PC-3 (cell line): ENCODE data around the gene CHST11. TPM values are rescaled to one million over a fixed set of nuclear protein-coding genes. Genes with fewer than 3 reads are reported as not detected.

Source experiments
- ATAC-seq: fragments of 200-7000 bp; cut with Tn5 transposase; 2 replicates; pipeline ENCODE4 v1.9.1; 2020; ENCODE audit warnings: mild to moderate bottlenecking, moderate library complexity
- BruUV-seq: library from RNA; stranded (reverse); fragments of 400-500 nt; replicated peaks from 2 replicates; lab custom pipeline; 2021; lab: Mats Ljungman, UMichigan
- CTCF ChIA-PET: fragments of 300-600 bp; sonication (Branson Sonifier 250); formaldehyde crosslinking; loops from one replicate; lab custom pipeline; 2022; ENCODE audit warnings: antibody characterized with exemption; lab: Charles Lee
- POLR2A ChIA-PET: fragments of 300-600 bp; sonication (Branson Sonifier 250); formaldehyde crosslinking; loops from one replicate; lab custom pipeline; 2022; ENCODE audit warnings: antibody characterized with exemption; ENCODE audit not compliant: unreplicated experiment; lab: Charles Lee
- DNase-seq: peaks from one replicate; pipeline ENCODE4 v3.0.0-alpha.2; 2015
- H2AFZ ChIP-seq: fragments of 300-600 bp; sonication (generic); 2 replicates; pipeline ENCODE4 v1.6.0; 2016; ENCODE audit warnings: antibody characterized with exemption, low read length
- H3F3A ChIP-seq: fragments of 300-600 bp; sonication (generic); one replicate; pipeline ENCODE4 v1.6.0; 2017; ENCODE audit warnings: antibody characterized with exemption, low read length, control low read depth, mild to moderate bottlenecking; ENCODE audit not compliant: unreplicated experiment
- H3K27ac ChIP-seq: fragments of 300-600 bp; sonication (generic); 2 replicates; pipeline ENCODE4 v1.5.1; 2016; ENCODE audit warnings: mild to moderate bottlenecking, low read length
- H3K27me3 ChIP-seq: fragments of 300-600 bp; sonication (generic); 2 replicates; pipeline ENCODE4 v1.6.1; 2016; ENCODE audit warnings: low read length, mixed read lengths
- H3K36me3 ChIP-seq: fragments of 300-600 bp; sonication (generic); 2 replicates; pipeline ENCODE4 v1.6.1; 2016; ENCODE audit warnings: low read depth, mixed run types, low read length, mixed read lengths
- H3K4me1 ChIP-seq: fragments of 300-600 bp; sonication (generic); 2 replicates; pipeline ENCODE4 v1.5.1; 2016; ENCODE audit warnings: low read length; ENCODE audit not compliant: insufficient read depth
- H3K4me2 ChIP-seq: fragments of 300-600 bp; sonication (generic); 2 replicates; pipeline ENCODE4 v1.6.0; 2016; ENCODE audit warnings: low read length
- H3K4me3 ChIP-seq: fragments of 300-600 bp; sonication (generic); 2 replicates; pipeline ENCODE4 v1.5.1; 2016; ENCODE audit warnings: mild to moderate bottlenecking, low read length, mixed read lengths
- H3K79me2 ChIP-seq: fragments of 300-600 bp; sonication (generic); 2 replicates; pipeline ENCODE4 v1.6.1; 2017; ENCODE audit warnings: low read length, mixed read lengths
- H3K9ac ChIP-seq: fragments of 300-600 bp; sonication (generic); 2 replicates; pipeline ENCODE4 v1.6.0; 2016; ENCODE audit warnings: mild to moderate bottlenecking, low read length
- H3K9me2 ChIP-seq: fragments of 300-600 bp; sonication (generic); replicated peaks from 2 replicates; pipeline ENCODE4 v1.6.1; 2016; ENCODE audit warnings: mixed run types, low read length, mixed read lengths
- H3K9me3 ChIP-seq: fragments of 300-600 bp; sonication (generic); 2 replicates; pipeline ENCODE4 v1.6.1; 2016; ENCODE audit warnings: low read length, mixed read lengths
- H4K20me1 ChIP-seq: fragments of 300-600 bp; sonication (generic); 2 replicates; pipeline ENCODE4 v1.6.1; 2016; ENCODE audit warnings: low read length, mixed read lengths
- EZH2 ChIP-seq: fragments of 300-600 bp; sonication (generic); IDR thresholded peaks from one replicate; pipeline ENCODE4 v1.6.1; 2017; ENCODE audit warnings: antibody characterized with exemption, mild to moderate bottlenecking, low read length; ENCODE audit not compliant: unreplicated experiment
- EZH2phosphoT487 ChIP-seq: fragments of 300-600 bp; sonication (generic); IDR thresholded peaks from 2 replicates; pipeline ENCODE4 v1.6.1; 2018; ENCODE audit warnings: mild to moderate bottlenecking, antibody characterized with exemption, low read length, borderline replicate concordance
- intact Hi-C: fragments of 100-400 bp; cut with micrococcal nuclease; formaldehyde crosslinking; loops from 2 replicates; pipeline ENCODE4 v1.9.0; 2023
- total RNA-seq: library from RNA; depleted of rRNA; stranded (reverse); fragments of >200 nt; gene quantifications from 2 replicates; pipeline ENCODE4 v1.2.3, GENCODE V29; 2014
- TF ChIP-seq, protein P1 (sequence below): fragments of 300-600 bp; sonication (generic); conservative IDR thresholded peaks from 2 replicates; pipeline ENCODE4 v1.5.1; 2017; ENCODE audit warnings: antibody characterized with exemption, low read depth, mild to moderate bottlenecking, low read length

Gene CHST11
- total RNA-seq, 1 experiment from 2014 or later, result 53.5 TPM

GRCh38 chr12:104448451-104448850, 8.3 kb upstream of the CHST11 start:
- H4K20me1 ChIP-seq, result no peaks in the 10 kb centered on the region
- POLR2A ChIA-PET, result interaction anchor here (0.7 kb wide), 1 partner anchor 23 kb away, joined by 18 read pairs; no protein-coding TSS in a partner anchor
- no peak overlapping the region for H3K4me2 ChIP-seq
- no peak overlapping the region for H3K27ac ChIP-seq
- no peak overlapping the region for H3K4me3 ChIP-seq
- no peak overlapping the region for H2AFZ ChIP-seq
- intact Hi-C loops, result no loop called here
- H3K36me3 ChIP-seq, result no peaks in the 10 kb centered on the region
- CTCF ChIA-PET, result no interaction called here
- no peak overlapping the region for H3K9ac ChIP-seq
- H3K9me2 ChIP-seq, result no peaks in the 10 kb centered on the region
- no peak for TF ChIP-seq EZH2
- TF ChIP-seq EZH2phosphoT487, result no peak
- TF ChIP-seq, protein P1, sequence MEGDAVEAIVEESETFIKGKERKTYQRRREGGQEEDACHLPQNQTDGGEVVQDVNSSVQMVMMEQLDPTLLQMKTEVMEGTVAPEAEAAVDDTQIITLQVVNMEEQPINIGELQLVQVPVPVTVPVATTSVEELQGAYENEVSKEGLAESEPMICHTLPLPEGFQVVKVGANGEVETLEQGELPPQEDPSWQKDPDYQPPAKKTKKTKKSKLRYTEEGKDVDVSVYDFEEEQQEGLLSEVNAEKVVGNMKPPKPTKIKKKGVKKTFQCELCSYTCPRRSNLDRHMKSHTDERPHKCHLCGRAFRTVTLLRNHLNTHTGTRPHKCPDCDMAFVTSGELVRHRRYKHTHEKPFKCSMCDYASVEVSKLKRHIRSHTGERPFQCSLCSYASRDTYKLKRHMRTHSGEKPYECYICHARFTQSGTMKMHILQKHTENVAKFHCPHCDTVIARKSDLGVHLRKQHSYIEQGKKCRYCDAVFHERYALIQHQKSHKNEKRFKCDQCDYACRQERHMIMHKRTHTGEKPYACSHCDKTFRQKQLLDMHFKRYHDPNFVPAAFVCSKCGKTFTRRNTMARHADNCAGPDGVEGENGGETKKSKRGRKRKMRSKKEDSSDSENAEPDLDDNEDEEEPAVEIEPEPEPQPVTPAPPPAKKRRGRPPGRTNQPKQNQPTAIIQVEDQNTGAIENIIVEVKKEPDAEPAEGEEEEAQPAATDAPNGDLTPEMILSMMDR, result no peak
- DNase-seq (no peak), ATAC-seq (no peak)
- H3K4me1 ChIP-seq, result no peaks in the 10 kb centered on the region
- no peaks in the 10 kb centered on the region for H3F3A ChIP-seq
- no peaks in the 10 kb centered on the region for H3K27me3 ChIP-seq
- H3K79me2 ChIP-seq, result no peaks in the 10 kb centered on the region
- BruUV-seq, result no TSS peak
- no peaks in the 10 kb centered on the region for H3K9me3 ChIP-seq

- no peak for TF ChIP-seq EZH2
- TF ChIP-seq, protein P1, result no peak
- TF ChIP-seq EZH2phosphoT487, result no peak
- DNase-seq, result no peak
- ChIA-PET POLR2A (no interaction called here), CTCF (no interaction called here)
- Histone ChIP-seq H3F3A (no peaks in the 10 kb centered on the region), H3K4me3 (no peak overlapping the region), H3K9me3 (no peaks in the 10 kb centered on the region), H3K9me2 (no peaks in the 10 kb centered on the region), H3K9ac (no peak overlapping the region), H3K4me2 (no peak overlapping the region), H3K27ac (no peak overlapping the region), H3K27me3 (no peaks in the 10 kb centered on the region), H3K79me2 (no peaks in the 10 kb centered on the region), H2AFZ (no peak overlapping the region), H3K36me3 (no peaks in the 10 kb centered on the region), H3K4me1 (peaks cover 14% of the 10 kb centered on the region), H4K20me1 (no peaks in the 10 kb centered on the region)
- BruUV-seq, result no TSS peak
- ATAC-seq, result no peak
- intact Hi-C loops, result loop anchor here (2.0 to 10.0 kb wide), 2 partner anchors 16 to 344 kb away; no protein-coding TSS in a partner anchor
These were observed 6.0 kb upstream of the CHST11 start for GRCh38 chr12:104450700-104451099.

DNA sequence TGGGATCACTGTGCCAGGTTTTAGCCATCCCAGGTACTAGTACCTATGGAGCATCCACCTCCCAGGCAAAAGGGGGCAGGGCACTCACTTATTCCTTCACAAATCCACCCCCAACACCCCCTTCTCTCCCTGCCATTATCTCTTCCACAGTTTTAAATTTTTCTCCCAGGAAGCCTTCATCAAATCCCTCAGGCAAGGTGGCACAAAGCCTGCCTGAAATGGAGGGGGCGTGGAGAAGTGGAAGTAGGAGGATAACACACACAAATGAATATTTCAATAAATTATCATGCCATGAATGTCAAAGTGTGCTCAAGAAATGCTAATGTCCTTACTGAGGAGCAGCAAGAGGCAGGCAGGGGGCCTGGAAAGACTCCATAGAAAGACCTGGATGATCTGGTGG, 4.7 kb upstream of the CHST11 start:
- no peak for TF ChIP-seq EZH2phosphoT487
- TF ChIP-seq, protein P1, result no peak
- no peak for TF ChIP-seq EZH2
- Histone ChIP-seq H3K79me2 (no peaks in the 10 kb centered on the region), H3K4me2 (no peak overlapping the region), H3K36me3 (no peaks in the 10 kb centered on the region), H3K27me3 (no peaks in the 10 kb centered on the region), H3K4me1 (peaks cover 20% of the 10 kb centered on the region), H3K27ac (no peak overlapping the region), H3F3A (no peaks in the 10 kb centered on the region), H3K9ac (no peak overlapping the region), H3K9me3 (no peaks in the 10 kb centered on the region), H3K9me2 (no peaks in the 10 kb centered on the region), H4K20me1 (no peaks in the 10 kb centered on the region), H3K4me3 (no peak overlapping the region), H2AFZ (no peak overlapping the region)
- ChIA-PET CTCF (no interaction called here), POLR2A (no interaction called here)
- intact Hi-C loops, result loop anchor here (10.0 kb wide), 1 partner anchor 343 kb away; no protein-coding TSS in a partner anchor
- no TSS peak for BruUV-seq
- DNase-seq (no peak), ATAC-seq (no peak)
